Esophagus squamous epithelium (tissue), 4 donors: ENCODE data around the gene SETD5.

Experiments
- POLR2A ChIP-seq, 4 donors: fragments of 450-650 bp; IDR thresholded peaks; one replicate each; pipeline ENCODE4 v1.6.1; 2017; ENCODE audit warnings: antibody characterized with exemption in 4 of 4, mild to moderate bottlenecking in 4 of 4, moderate library complexity in 3 of 4
- TF ChIP-seq, protein P1 (sequence below), 6 experiments: fragments of 450-650 bp in 4 of 6; fragments of 200-600 bp in 2 of 6; sonication (generic) in 2 of 6; IDR thresholded peaks; one replicate each; pipeline ENCODE4 v1.5.1; 2016 to 2019; ENCODE audit warnings: antibody characterized with exemption in 6 of 6, mild to moderate bottlenecking in 4 of 6, moderate library complexity in 4 of 6

DNA sequence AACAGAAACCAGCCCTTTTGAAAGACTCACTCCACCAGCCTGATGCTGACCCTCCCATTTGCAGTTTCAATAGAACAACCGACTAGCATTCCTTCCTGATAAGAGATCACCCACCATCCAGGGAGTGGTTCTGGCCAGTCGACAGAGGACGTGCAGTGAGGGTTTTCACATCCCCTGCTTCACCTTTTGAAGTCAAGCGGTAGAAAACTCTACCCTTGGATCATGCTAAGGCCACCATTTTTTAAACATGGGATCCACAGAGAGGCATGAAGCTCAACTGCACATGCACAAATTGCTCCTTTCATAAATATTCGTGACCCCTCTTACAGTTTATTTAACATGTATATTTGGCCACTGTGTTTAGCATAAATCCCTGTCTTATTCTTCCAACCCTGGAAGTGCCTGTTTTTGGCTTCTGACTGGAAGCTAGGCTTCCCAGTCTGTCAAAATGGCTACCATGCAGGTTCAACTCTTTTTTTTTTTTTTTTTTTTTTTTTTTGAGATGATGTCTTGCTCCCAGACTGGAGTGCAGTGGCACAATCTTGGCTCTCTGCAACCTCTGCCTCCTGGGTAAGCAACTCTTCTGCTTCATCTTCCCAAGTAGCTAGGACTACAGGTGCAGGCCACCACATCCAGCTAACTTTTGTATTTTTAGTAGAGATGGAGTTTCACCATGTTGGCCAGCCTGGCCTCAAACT lies 35.6 kb upstream of the SETD5 start:
- TF ChIP-seq, protein P1, sequence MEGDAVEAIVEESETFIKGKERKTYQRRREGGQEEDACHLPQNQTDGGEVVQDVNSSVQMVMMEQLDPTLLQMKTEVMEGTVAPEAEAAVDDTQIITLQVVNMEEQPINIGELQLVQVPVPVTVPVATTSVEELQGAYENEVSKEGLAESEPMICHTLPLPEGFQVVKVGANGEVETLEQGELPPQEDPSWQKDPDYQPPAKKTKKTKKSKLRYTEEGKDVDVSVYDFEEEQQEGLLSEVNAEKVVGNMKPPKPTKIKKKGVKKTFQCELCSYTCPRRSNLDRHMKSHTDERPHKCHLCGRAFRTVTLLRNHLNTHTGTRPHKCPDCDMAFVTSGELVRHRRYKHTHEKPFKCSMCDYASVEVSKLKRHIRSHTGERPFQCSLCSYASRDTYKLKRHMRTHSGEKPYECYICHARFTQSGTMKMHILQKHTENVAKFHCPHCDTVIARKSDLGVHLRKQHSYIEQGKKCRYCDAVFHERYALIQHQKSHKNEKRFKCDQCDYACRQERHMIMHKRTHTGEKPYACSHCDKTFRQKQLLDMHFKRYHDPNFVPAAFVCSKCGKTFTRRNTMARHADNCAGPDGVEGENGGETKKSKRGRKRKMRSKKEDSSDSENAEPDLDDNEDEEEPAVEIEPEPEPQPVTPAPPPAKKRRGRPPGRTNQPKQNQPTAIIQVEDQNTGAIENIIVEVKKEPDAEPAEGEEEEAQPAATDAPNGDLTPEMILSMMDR (IDR thresholded peaks at IDR 0.05): no peak
- no peak for TF ChIP-seq POLR2A (IDR thresholded peaks at IDR 0.05)
